ENCODE data around the gene AKT3.

- TF ChIP-seq YY1 (IDR thresholded peaks at IDR 0.05; ENCODE audit: low read depth) (no peak), EGR1 (IDR thresholded peaks at IDR 0.05) (no peak), TAF1 (IDR thresholded peaks at IDR 0.05; ENCODE audit: low read depth) (no peak), MAX (IDR thresholded peaks at IDR 0.05) (no peak), EP300 (IDR thresholded peaks at IDR 0.05; ENCODE audit: borderline replicate concordance) (no peak), TCF12 (IDR thresholded peaks at IDR 0.05; ENCODE audit: low read depth) (no peak), NFIC (IDR thresholded peaks at IDR 0.05) (no peak), TEAD4 (IDR thresholded peaks at IDR 0.05) (no peak), RAD21 (IDR thresholded peaks at IDR 0.05; ENCODE audit: low read depth) (no peak), REST (IDR thresholded peaks at IDR 0.05; ENCODE audit: low read depth) (no peak)
Measured at GRCh38 chr1:243508303-243508713, 341.7 kb downstream of the AKT3 start.
